GM21526 (cell line): ENCODE results near the gene C14orf93.

Source experiments
- ATAC-seq: cut with Tn5 transposase; IDR thresholded peaks from one replicate; pipeline ENCODE4 v1.9.1; 2021; ENCODE audit warnings: moderate library complexity; ENCODE audit not compliant: unreplicated experiment, low FRiP score

Gene C14orf93

DNA sequence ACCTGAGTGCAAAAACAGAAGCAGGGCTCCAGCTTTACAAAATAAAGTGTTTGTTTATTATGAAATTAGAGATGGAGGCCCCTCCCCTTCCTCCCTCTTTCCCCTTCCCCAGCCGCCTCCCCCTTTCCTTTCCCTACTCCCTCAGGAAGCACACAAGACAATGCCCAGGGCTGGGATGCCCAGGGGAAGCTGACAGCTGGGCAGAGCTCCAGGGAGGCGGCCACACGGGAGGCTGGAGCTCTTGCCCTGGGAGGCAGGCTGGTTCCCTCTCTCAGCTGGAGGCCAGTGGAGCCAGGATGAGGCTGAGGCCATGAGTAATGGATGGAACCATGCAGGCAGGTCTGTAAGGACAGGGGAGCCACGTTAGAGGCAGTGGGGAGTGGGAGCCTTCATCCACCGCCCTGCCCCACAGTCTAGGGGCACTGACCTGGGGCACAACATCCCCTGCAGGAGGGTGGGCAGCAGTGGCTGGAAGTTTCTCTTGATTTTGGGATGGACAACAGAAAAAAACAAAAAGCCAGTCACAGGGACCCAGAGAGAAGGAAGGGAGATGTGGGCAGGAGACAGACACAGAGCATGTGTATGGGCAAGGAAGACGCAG is 37.2 kb upstream of the C14orf93 start:
- no peak for ATAC-seq

DNA sequence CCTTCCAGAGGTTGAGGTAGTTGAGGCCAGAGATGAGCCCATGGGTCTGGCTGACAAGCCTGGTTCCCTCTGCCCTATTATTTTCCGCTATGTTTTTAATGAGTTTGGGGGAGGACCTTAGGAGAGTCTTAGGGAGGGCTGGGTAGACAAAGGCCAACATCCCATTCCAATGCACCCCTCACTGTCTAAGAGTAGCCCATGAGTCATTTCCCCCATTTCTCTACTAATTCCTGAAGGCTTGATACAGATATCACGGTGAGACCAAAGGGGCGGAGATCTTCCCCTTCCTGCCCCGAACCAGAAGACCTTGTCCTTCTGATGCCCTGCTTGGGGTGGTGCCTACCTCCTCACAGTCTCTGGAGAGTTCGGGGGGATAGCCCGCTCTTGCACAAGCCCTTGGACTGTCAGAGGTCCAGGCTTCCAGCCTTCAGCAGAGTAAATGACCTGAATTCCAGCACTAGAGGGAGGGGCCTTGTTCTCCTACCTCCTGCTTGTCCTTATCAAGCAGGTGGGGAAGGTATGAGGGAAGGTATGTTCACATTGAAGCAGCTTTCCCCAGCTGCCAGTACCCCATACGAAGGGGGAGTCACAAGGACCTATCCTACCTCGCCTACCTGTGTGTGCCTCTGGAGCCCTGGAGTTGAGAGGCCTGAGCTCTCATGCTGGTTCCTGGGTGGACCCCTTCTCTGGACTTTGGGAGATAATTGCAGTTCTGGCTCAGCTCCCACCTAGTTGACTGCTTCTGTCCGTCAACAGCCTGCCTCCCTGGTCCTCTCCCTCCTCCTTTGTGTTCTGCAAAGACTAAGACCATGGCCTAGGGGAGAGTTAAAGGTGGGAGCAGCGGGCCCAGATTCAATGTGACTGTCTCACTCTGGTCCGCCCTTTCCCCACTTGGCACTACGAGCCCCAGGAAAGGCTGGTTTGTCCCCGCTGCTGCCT is 35.7 kb upstream of the C14orf93 start:
- ATAC-seq, result no peak

DNA sequence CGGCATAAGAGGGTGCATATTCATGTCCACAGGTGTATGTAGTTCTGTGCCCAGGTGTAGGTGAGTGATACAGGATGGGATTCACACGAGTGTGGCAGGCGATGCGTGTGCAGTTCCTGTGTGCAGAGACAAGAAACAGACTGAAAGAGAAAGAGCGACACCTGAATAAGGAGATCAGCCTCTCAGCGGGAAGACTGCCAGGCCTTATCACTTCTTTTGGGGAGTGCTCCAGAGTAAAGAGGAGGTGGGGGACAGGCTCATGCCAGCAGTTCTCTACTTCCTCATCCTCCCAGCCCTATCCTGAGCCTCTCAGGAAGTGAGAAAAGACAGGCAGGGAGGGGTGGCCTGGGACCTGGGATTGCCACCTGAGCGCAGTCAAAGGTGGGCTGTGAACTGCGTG is 34.9 kb upstream of the C14orf93 start:
- no peak for ATAC-seq

DNA sequence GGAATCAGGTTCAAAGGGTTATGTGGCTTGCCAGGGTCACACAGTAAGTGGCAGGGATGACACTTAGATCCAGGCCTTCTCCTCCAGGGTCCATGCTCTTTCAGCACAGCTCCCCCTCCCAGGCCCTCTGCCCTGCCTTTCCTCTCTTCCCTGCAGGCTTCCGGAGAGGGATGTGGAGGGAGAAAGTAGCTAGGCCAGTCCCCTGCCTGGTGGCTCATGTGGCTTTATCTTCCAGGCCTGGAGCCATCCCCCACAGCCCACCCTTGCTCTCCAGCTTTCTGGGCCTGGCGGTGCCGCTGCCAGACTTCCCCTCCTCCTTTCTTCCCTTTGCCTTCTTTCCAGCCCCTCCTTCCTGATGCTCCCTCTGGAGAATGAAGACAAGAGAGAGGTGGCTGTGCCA is 33.8 kb upstream of the C14orf93 start:
- no peak for ATAC-seq

DNA sequence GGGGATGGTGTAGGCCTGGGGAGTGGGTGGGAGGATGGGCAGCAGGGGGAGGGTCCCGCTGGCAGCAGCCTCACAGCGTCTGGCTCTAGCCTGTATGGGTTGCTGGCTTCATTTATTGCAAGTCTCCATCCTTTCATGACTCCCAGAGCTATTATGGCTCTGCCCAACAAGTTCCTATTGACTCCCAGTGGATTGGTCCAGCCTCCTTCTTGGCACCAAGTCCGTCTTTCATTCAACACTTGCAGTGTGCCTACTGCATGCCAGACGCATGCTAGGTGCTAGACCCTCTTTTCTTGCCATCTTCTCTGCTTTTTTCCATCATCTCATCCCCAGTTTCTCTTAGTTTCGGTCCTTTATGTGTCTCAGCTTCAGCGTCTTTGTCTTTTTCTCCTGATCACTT is 33.2 kb upstream of the C14orf93 start:
- no peak for ATAC-seq

DNA sequence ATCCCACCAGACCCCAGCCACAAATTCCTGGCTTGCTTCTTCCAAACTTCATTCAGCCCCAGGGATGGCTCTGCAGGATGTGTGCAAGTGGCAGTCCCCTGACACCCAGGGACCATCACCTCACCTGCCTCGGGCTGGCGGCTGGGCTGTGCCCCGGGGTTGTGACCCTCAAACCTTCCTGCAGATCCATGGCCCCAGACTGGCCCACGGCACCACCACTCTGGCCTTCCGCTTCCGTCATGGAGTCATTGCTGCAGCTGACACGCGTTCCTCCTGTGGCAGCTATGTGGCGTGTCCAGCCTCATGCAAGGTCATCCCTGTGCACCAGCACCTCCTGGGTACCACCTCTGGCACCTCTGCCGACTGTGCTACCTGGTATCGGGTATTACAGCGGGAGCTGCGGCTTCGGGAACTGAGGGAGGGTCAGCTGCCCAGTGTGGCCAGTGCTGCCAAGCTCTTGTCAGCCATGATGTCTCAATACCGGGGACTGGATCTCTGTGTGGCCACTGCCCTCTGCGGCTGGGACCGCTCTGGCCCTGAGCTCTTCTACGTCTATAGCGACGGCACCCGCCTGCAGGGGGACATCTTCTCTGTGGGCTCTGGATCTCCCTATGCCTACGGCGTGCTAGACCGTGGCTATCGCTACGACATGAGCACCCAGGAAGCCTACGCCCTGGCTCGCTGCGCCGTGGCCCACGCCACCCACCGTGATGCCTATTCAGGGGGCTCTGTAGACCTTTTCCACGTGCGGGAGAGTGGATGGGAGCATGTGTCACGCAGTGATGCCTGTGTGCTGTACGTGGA is 32.4 kb upstream of the C14orf93 start, which contains the start of gene PSMB11:
Gene PSMB11 (plus strand): TSS at position 51 of the 804 bp plus-strand sequence. CDS start 14 bp downstream, at position 65.
- ATAC-seq, result no peak

DNA sequence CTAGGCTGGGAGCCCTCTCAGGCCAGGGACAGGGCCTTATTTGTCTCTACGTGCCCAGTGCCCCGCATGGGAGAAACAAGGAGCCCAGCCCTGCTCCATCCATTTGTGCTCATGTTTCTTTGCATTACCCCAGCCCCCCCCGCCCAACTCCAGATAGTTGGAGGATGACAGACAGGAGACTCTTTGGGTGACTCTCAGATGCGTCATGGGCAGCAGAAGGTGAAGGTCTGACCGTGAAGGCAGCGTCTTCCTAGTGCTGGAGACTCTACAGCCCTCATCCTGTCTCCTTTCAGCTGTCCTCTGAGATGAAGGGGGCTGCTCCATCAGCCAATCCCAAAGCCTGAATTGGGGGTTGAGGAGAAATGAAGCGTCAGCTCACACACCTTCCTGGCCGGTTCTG is 31.8 kb upstream of the C14orf93 start:
- no peak for ATAC-seq

DNA sequence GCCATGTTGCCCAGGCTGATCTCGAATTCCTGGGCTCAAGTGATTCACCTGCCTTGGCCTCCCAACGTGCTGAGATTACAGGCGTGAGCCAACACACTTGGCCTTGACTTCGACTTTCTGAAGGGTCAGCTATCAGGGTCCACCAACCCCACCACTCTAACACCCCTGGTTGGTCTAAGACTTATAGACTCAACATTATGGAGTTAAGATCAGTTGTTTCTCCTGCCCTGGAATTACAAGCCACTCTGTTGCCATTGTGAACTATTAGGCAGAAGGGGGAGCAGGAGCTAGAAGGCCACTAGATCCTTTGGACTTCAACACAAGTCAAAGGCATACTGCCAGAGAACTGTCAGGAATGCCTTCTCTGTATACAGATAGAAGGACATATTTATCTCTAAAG is 30.2 kb upstream of the C14orf93 start:
- no peak for ATAC-seq

DNA sequence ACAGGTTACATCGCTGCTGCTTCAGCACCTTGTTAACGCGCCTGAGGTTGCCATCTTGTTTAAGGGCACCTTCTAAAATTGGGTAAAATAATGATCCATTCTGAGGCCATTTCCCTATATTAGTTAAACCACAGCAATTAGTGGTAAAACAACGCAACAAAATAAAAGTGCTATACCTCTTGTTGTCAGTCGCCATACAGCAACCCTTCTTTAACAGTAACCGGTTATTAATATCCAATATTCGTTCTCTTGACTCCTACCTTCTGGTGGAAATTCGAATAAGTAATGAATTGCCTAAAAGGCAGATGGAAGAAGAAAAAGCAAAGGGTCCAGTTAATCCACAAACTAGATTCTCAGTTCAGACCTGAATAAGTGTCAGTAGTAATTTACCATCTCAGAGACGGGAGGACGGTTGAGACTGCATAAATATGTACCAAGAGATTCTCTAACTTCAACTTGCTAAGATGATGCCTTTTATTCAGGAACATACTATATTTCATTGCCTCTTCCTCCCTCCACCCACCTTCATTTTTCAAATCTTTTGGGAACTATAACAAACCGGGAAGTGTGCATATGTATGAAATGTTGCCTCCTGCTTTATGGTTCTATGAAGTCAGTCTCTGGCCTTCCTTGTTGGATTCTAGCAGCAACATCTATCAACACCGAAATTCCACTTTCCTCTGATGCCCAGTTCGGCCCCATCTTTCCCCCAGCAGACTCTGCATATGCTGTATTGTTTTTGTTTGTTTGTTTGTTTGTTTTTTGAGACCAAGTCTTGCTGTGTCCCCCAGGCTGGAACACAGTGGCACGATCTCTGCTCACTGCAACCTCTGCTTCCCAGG is 25.6 kb upstream of the C14orf93 start:
- no peak for ATAC-seq

DNA sequence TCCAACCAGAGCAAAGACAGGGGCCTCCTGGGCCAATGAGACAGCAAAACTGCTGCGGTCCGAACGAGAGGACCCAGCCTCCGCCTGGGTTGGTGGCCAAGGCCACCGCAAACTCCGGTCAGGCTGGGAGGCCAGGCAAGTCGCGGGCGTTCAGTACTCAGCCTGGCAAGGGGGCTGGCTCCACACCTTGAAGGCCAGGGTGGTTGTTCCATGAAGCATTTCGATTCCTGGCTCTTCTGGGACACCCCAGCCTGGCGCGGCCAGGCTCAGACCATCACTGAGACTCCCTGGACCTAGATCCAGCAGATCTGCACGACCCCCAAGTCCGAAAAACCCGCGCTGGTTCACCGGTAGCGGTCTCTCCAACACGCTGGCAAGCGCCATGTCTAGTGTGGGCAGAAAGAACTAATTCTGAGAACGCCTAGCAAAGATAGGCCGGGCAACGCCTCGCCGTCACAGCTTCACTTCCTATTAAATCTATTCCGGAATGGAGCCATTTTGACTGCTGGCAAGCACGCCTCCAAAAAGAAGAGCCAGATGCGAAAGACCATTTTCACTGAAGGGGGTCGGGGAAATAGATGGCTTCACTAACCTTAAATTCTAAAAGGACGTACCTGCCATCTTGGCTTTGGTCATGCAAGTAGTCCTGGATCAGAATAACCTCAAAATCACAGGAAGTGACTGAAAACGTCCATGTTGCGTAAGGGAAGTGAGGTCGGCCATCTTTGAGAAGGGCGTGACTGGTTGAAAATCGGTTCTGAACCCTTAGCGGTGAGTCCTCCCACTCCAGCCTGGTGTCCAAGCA is 24.8 kb upstream of the C14orf93 start, which contains the start of gene PSMB5:
Gene PSMB5 (minus strand): TSS at position 403 of the 805 bp plus-strand sequence. CDS start 19 bp downstream, at position 384.
- peak; percentile 86 for ATAC-seq

DNA sequence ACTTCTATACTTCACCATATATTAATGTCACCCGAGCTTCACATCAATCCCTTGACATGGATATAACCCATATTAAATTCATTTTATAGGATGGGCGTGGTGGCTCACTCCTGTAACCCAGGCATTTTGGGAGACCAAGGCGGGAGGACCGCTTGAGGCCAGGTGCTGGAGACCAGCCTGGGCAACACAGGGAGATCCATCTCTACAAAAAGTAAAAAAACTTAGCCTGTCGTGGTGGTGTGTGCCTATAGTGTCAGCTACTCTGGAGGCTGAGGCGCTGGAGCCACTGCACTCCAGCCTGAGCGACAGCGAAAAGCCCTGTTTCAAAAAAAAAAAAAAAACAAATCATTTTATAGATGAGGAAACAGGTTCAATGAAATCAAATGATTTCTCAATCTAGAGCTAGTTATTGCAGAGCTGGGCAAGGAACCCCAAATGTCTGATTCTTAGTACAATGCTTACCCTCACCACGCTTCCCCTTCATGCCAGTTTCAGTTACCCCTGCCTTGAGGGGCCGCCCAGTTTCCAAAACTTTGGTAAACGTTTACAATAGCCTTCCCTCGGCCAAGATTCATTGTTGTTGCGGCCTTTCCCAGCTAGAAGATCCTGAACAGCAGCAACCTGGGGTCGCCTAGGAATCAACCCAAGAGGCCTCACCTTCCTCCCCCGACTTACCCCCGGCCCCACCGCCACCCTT is 24.0 kb upstream of the C14orf93 start:
- no peak for ATAC-seq

DNA sequence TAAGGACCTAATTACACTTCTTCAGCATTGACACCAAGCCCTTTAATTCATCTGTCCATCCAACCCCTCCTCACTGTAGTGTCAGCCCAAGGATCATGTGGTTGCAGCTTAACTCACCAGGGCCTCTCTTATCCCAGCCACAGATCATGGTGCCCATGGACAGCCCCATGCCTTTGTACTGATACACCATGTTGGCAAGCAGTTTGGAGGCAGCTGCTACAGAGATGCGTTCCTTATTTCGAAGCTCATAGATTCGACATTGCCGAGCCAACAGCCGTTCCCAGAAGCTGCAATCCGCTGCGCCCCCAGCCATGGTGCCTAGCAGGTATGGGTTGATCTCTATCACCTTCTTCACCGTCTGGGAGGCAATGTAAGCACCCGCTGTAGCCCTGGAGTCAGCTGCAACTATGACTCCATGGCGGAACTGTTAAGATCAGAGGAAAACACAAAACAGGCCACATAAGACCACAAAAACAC is 23.3 kb upstream of the C14orf93 start:
- no peak for ATAC-seq

DNA sequence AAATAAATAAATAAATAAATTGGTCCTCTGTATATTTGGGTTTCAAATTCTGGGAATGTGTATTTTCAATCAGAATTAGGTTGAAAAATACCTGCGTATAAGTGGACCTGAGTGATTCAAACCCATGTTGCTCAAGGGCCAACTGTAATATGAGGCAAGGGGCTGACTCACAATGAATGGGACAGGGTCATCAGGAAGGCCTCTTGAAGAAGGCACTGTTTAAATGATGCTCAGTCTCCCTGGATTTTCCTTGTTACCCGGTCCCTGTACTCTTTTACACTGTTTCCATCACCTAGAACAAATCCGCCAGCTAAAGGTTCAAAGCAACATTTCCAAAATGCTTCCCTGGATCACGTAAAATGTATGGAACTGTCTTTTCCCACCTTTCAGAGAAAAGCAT is 21.0 kb upstream of the C14orf93 start:
- no peak for ATAC-seq

DNA sequence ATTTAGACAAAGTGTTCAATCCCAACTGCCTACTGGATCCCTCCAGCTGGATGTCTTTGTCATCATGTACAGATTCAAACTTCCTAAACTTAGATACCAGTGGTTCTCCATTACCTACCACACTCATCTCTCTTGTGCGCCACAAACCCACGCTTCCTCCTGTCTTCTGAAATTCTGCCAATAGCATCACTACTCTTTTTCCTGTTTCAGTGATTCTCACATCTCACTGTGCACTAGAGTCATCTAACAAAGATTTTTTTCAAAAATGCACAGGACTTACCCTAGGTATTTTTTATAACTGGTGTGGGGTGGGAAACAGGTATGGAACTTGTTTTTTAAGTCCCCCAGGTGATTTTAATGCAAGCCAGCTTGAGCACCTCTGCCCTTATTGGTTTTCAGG is 18.9 kb upstream of the C14orf93 start:
- no peak for ATAC-seq

DNA sequence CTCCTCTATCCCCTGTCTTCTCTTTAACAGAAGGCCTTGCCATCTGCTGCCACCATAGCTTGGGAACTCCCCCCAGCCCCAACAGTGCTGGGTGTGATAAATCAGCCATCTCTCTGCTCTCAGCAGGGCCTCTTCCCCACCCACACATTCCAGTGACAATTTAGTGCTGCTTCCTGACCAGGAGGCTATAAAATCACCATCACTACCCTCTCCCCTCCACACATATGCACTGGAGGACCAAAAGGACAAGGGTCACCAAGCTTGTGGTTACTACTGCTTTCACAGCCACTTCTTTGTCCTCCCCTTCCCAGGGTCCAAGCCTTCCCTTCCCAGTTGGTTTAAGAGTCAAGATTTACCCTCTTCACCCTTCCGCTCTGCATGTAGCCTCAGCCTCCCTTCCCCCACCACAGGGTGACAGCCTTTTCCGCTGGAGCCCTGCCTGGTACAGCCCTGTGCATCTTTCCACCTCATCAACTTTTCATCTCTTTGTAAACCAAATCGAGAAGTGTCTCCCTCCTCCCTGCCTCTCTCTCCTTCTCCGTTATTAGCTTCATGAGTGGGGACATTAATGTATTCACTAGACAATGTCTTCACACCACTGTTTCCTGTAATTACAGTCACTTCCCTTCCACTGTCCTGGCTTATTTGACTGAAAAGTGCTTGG is 15.3 kb upstream of the C14orf93 start:
- ATAC-seq, result no peak

DNA sequence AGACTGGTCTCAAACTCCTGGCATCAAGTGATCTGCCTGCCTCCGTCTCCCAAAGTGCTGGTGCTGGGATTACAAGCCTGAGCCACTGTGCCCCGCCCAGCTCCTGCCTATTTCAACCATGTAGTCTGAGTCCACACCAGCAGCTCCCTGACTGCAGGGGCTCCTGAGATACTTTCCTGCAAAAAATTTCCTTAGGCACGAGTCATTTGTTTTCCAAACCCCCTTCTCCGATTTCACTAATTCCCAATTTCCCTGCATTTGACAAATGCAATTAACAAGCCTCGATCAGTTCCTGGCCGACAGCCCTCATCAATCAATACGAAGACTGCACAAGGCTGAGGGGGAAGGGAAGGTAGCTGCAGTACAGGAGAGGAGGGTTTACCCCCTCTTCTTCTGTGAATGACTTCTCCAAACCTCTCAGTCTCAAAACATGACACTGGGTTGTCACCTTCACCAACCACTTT is 14.7 kb upstream of the C14orf93 start:
- no peak for ATAC-seq

DNA sequence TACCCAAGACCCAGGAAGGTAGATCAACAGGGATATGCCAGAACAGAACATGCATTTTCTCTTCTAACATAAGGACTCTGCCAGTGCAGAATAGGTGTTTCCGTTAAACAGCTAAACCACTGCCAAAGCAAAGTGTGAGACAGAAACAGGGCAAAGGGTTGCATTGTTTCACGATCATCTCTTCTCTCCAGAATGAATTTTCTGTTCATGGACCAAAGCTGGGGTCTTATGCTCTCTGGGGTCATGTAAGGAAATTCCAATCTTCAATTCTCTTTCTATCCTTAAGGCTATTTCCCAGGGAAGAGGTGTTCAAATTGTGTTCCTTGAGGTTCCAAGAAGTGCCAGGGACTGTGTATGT is 13.8 kb upstream of the C14orf93 start:
- no peak for ATAC-seq
